Superior temporal gyrus (tissue), 1 donor: ENCODE measurements around the gene FARP2.

Source experiments
- DNase-seq: peaks from one replicate; pipeline ENCODE4 v3.0.0-alpha.2; 2016; ENCODE audit errors: extremely low spot score

FARP2 gene

DNA sequence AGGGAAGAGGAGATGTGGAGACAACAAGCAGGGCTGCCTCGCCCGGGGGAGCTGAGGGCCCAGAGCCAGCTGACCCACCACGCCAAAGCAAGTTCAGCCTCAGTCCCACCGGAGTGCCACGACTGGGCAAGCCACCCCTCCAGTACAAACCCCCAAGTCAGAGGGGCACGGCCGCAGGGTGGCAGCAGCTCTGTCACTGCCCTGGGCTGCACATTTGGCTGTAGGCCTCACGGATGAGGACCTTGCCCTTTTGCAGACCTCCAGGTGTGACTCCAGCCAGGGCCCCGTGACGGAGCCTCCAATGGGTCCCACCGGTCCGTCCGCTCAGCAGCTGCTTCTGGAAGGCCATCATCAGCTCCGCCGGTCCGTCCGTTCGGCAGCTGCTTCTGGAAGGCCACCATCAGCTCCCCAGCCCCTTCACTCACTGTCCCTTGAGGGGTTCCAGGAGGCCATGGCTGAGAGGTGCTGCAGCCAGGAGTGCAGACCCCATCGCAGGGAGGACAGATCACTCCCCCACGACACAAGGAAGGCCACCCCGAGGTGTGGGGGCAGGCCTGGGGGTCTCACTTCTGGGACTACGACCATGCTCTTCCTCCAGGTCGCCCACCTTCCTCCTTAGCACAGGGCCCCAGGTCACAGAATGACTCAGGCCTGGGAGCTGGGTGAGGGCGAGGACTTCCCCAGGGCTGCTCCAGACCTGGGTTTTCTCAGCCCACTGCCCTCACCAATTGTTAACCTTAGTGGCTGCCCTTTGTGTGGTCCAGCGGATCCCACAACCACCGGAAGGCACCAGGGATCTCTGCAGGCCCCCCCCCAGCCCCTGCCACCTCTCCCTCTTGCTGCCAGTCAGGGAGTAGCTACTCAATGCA is 176.9 kb downstream of the FARP2 start:
- no peak for DNase-seq

DNA sequence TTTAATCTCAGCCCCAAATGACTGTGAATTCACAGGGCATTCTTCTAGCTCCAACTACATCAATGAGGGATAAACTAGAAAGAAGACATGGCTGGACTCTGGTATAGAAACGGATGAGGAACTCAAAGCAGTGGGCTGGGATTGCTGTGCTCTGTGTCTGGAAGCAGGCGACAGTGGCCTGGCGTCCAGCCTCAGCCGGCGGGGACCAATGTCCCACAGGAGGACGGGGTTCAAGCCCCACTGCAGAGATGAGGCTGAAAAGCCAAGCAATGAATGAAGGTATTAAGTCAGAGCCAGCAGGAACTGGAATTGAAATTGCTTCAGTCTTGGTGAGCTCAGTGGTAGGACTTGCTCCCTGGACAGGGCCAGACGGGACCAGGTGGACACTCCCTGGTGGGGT is 178.2 kb downstream of the FARP2 start:
- DNase-seq = no peak

GRCh38 chr2:241534701-241535375 is 178.8 kb downstream of the FARP2 start:
- DNase-seq = no peak

GRCh38 chr2:241535871-241536655 is 180.0 kb downstream of the FARP2 start:
- DNase-seq = no peak

DNA sequence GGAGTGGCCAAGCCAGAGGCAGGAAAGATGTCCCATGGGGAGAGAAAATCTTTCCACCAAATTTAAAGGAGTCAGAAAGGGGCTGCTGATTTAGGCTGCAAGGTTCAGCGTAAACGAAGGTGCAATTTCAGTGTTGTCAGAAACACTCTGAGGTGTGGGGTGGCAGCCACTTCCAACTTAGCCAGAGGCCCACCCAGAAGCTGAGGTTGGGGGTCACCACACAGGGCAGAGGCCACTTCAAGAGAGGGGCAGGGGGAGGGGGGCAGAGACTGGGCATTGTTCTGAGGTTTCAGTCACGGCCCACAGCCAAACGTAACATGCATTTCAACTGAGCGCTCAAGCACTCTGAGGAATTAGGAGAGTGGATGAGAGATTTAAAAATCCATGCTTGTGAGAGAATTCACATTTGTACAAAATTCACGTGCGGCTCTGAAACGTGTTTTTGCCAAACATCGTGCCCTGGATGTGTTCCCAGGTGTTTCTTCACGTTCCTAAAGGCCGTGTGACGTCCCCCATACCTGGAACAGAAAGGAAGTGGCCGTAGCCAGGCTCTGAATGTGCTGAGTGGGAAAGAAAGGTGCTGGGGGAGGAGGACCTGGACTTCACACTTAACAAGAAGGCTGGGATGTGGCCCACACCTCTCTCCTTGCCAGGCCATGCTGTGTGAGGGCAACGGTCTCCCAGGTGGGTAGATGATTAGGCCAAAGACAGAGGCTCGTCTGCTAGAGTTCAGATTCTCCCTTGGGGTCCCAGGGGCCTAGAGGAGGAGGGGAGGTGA is 182.9 kb downstream of the FARP2 start:
- no peak for DNase-seq

- DNase-seq = no peak
Observed at GRCh38 chr2:241539616-241540374, 183.7 kb downstream of the FARP2 start.

DNA sequence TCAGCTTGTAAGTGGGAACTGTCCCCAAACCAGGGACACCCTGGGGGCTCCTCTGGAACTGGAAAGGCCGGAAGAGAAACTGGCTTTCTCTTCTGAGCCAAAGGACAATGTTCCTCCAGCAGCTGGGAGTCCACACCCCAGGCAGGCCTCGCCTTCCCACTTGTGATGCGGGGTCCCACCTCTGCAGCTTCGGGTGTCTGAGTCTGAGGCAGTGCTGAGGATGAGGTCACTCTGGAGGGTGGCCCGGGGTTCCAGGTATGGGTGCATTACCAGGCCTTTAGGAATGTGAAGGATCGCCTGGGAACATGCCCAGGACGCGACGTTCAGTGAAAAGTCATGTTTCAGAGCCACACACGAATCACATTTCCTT is 184.3 kb downstream of the FARP2 start:
- no peak for DNase-seq

- DNase-seq = no peak
Observed at GRCh38 chr2:241540771-241541561, 184.9 kb downstream of the FARP2 start.

DNA sequence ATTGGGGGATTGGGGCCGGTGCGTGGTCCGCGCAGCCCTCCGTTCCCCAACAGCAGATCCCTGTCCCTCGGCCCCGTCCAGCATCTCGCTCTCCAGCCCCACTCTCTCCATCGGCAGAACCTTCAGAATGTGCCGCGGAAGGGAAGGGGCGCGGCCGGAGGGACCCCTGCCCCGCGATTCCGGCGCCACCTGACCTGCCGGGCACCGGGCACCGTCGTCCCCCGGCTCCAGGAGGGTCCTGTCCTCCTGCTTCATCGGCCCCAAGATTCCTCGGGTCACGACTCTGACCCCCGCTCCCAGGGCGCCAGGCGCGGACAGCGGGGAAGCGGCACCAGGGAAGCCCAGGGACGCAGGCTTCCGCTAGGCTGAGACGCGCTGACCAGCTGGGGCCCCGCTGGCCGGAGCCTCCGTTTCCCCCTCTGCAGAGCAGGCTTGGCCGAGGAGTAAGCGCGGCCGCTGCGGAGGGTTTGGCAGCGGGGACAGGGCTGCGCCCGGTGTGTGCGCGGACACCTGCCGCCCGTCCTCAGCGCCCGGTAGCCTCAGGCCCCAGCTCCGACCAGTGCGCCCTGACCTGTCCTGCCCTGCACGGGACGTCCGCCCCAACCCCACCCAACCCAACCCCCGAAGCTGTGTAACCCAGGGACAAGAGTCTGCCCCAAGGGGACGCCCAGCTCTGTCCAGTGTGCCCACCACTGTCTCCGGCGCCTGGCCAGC is 185.6 kb downstream of the FARP2 start:
- DNase-seq = no peak

- no peak for DNase-seq
Observed at GRCh38 chr2:241542278-241542605, 186.2 kb downstream of the FARP2 start.
